Loucy (cell line): ENCODE results near the gene SCNM1.

Experiments used
- H2AFZ ChIP-seq: fragments of 200-600 bp; sonication (generic); 2 replicates; pipeline ENCODE4 v1.6.0; 2016; ENCODE audit warnings: antibody characterized with exemption, mild to moderate bottlenecking, low read length, moderate library complexity
- H3F3A ChIP-seq: fragments of 200-600 bp; 2 replicates; pipeline ENCODE4 v1.6.0; 2016; ENCODE audit warnings: antibody characterized with exemption, low read depth, mild to moderate bottlenecking
- H3K27me3 ChIP-seq: fragments of 200-600 bp; sonication (generic); 2 replicates; pipeline ENCODE4 v1.6.1; 2014; ENCODE audit warnings: low read length, mild to moderate bottlenecking; ENCODE audit not compliant: insufficient read depth, poor library complexity, severe bottlenecking
- H3K36me3 ChIP-seq: fragments of 200-600 bp; sonication (generic); 2 replicates; pipeline ENCODE4 v1.6.1; 2016; ENCODE audit warnings: low read length; ENCODE audit not compliant: insufficient read depth
- H3K4me1 ChIP-seq: fragments of 200-600 bp; sonication (generic); 2 replicates; pipeline ENCODE4 v1.5.1; 2014; ENCODE audit warnings: low read length, mild to moderate bottlenecking; ENCODE audit not compliant: insufficient read depth, poor library complexity, severe bottlenecking
- H3K4me2 ChIP-seq: fragments of 200-600 bp; sonication (generic); 2 replicates; pipeline ENCODE4 v1.6.0; 2014; ENCODE audit warnings: antibody characterized with exemption, low read length, low read depth, mild to moderate bottlenecking; ENCODE audit not compliant: poor library complexity, severe bottlenecking
- H3K4me3 ChIP-seq: fragments of 200-600 bp; sonication (generic); 2 replicates; pipeline ENCODE4 v1.5.1; 2014; ENCODE audit warnings: low read length, mild to moderate bottlenecking, mixed read lengths; ENCODE audit not compliant: poor library complexity, severe bottlenecking
- H3K79me2 ChIP-seq: fragments of 200-600 bp; sonication (generic); 2 replicates; pipeline ENCODE4 v1.6.1; 2014; ENCODE audit warnings: low read length; ENCODE audit not compliant: insufficient read depth
- H3K9ac ChIP-seq: fragments of 200-600 bp; sonication (generic); 2 replicates; pipeline ENCODE4 v1.6.0; 2014; ENCODE audit warnings: mild to moderate bottlenecking, low read depth, low read length, moderate library complexity; ENCODE audit not compliant: poor library complexity, severe bottlenecking
- H3K9me2 ChIP-seq: fragments of 200-600 bp; sonication (generic); replicated peaks from 2 replicates; pipeline ENCODE4 v1.6.1; 2016; ENCODE audit warnings: low read depth, low read length, mixed read lengths
- H3K9me3 ChIP-seq: fragments of 200-600 bp; sonication (generic); 2 replicates; pipeline ENCODE4 v1.6.1; 2014; ENCODE audit warnings: mild to moderate bottlenecking, antibody characterized with exemption, low read length, low read depth; ENCODE audit not compliant: insufficient read depth
- H4K20me1 ChIP-seq: fragments of 200-600 bp; sonication (generic); 2 replicates; pipeline ENCODE4 v1.6.0; 2014; ENCODE audit warnings: antibody characterized with exemption, low read length, mild to moderate bottlenecking; ENCODE audit not compliant: insufficient read depth, poor library complexity, severe bottlenecking
- EZH2phosphoT487 ChIP-seq: fragments of 200-600 bp; IDR thresholded peaks from 2 replicates; pipeline ENCODE4 v1.6.1; 2018; ENCODE audit warnings: antibody characterized with exemption, mild to moderate bottlenecking, moderate library complexity, borderline replicate concordance
- TF ChIP-seq, protein P1 (sequence below): fragments of 200-600 bp; sonication (generic); conservative IDR thresholded peaks from 2 replicates; pipeline ENCODE4 v1.5.1; 2014; ENCODE audit warnings: mild to moderate bottlenecking, antibody characterized with exemption, low read length

Gene SCNM1

DNA sequence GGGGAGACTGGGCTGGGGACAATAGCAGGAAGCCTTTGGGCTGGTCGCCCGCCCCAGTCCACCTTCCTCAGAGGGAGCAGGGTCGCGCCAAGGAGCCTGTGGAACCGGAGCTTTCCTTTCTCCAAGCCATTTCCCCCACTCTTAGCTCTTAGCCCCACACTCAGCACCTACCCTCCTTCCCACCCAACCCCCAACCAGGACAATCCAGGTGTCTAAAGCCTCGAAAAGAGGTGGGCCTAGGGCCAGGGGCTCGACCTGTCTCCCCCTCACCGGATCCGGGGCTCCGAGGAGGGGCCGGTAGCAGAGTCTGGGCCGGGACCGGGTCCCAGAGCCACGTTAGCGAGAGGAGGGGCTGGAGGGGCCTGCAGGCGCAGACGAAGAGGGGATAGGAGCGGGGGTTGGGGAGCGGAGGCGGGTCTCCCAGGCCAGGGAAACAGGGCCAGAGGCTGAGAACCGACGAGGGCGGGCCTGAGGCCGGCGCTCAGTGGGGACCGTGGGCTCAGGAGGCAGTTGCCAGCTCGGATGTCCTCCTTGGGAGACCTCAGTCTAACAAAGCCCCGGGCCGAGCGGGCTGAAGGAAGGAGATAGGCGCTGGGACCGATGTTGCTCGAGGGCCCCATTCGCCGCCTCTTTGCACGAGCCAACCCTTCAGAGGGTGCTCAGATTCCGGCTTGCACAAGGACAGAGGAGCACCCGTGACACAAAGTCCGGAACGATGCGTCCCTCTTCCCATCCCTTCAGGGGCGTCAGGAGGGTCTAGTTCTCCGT is 20.5 kb upstream of the SCNM1 start:
- Histone ChIP-seq H2AFZ (no peak overlapping the region; the same call in 1 of the 2 replicates), H4K20me1 (no peaks in the 10 kb centered on the region), H3K9me3 (no peaks in the 10 kb centered on the region), H3K36me3 (no peaks in the 10 kb centered on the region), H3F3A (no peaks in the 10 kb centered on the region), H3K79me2 (no peaks in the 10 kb centered on the region), H3K9me2 (no peaks in the 10 kb centered on the region), H3K4me3 (peak overlapping the region; percentile 78), H3K9ac (no peak overlapping the region), H3K27me3 (peaks cover 15% of the 10 kb centered on the region), H3K4me2 (peak overlapping the region; percentile 84), H3K4me1 (peaks cover 7% of the 10 kb centered on the region)
- TF ChIP-seq, protein P1, sequence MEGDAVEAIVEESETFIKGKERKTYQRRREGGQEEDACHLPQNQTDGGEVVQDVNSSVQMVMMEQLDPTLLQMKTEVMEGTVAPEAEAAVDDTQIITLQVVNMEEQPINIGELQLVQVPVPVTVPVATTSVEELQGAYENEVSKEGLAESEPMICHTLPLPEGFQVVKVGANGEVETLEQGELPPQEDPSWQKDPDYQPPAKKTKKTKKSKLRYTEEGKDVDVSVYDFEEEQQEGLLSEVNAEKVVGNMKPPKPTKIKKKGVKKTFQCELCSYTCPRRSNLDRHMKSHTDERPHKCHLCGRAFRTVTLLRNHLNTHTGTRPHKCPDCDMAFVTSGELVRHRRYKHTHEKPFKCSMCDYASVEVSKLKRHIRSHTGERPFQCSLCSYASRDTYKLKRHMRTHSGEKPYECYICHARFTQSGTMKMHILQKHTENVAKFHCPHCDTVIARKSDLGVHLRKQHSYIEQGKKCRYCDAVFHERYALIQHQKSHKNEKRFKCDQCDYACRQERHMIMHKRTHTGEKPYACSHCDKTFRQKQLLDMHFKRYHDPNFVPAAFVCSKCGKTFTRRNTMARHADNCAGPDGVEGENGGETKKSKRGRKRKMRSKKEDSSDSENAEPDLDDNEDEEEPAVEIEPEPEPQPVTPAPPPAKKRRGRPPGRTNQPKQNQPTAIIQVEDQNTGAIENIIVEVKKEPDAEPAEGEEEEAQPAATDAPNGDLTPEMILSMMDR, result no peak
- TF ChIP-seq EZH2phosphoT487, result no peak

DNA sequence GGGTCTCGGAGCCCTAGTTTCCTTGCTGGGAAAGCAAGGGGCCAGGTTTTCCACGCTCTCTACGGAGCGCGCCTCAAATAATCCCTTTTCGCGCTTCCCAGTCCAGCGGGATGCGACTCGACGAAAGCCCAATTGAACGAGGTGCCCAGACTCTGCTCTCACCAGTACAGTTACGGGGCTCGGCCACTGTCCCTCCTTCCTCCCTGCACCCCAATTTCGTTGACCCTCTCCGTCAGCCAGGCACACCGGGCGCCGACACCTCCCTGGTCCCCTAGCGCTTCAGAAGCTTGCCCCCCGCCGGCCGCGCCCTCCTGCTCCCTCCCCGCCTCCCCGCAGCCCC is 19.9 kb upstream of the SCNM1 start:
- peak overlapping the region; percentile 78 for H3K4me3 ChIP-seq
- peak overlapping the region; percentile 98 for H2AFZ ChIP-seq
- H3K79me2 ChIP-seq, result no peaks in the 10 kb centered on the region
- peak overlapping the region; percentile 66 for H3K9ac ChIP-seq
- no peaks in the 10 kb centered on the region for H3K9me2 ChIP-seq
- no peaks in the 10 kb centered on the region for H4K20me1 ChIP-seq
- H3K36me3 ChIP-seq, result no peaks in the 10 kb centered on the region
- H3F3A ChIP-seq, result no peaks in the 10 kb centered on the region
- TF ChIP-seq, protein P1, result no peak
- no peak for TF ChIP-seq EZH2phosphoT487
- H3K9me3 ChIP-seq, result no peaks in the 10 kb centered on the region
- H3K4me1 ChIP-seq, result peaks cover 7% of the 10 kb centered on the region
- peak overlapping the region; percentile 84 for H3K4me2 ChIP-seq
- peaks cover 15% of the 10 kb centered on the region for H3K27me3 ChIP-seq

DNA sequence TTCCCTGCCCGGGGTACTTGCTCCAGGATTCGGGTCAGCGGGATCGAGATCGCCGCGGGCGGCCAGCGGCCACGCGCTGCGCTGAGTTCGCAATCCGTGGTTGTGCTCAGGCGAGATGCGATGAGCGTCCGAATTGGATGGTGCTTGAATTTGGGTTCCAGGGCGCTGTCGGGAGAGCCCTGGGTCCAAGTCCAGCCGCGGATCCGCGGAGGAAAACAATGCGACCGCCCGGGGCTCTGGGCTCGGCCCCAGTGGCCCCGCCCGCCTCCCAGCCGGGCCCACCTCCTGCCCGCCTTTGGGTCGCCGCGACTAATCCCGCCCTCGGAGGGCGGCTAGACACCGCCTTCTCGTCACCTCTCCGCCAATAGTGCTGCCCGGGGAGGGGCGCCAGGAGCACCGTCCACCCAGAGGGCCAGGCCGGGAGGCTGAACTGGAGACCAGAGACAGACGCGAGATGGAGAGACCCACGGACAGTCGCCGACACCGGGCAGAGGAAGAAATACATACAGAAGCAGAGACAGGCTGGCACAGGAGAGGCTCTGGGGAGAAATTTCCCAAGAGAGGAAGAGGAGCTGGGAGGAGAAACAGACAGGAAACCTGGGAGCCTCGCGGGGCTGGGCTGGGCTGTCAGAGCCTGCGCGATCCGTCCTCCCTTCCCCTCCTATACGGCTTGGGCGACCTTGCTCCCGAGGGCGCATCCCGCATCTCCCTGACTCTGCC is 19.4 kb upstream of the SCNM1 start, which contains the start of gene SEMA6C:
TSS of gene SEMA6C (minus strand) at position 220 of the 720 bp plus-strand sequence. CDS start 4,010 bp downstream, outside the sequence.
- Histone ChIP-seq H3K4me1 (peaks cover 7% of the 10 kb centered on the region), H4K20me1 (no peaks in the 10 kb centered on the region), H3K4me3 (peak within 1 kb of the TSS; percentile 78), H3K9me3 (no peaks in the 10 kb centered on the region), H3K27me3 (peaks cover 15% of the 10 kb centered on the region), H2AFZ (peak within 1 kb of the TSS; percentile 98), H3K79me2 (no peaks in the 10 kb centered on the region), H3F3A (no peaks in the 10 kb centered on the region), H3K4me2 (peak within 1 kb of the TSS; percentile 84), H3K9me2 (no peaks in the 10 kb centered on the region), H3K9ac (peak within 1 kb of the TSS; percentile 66), H3K36me3 (no peaks in the 10 kb centered on the region)
- TF ChIP-seq, protein P1, result no peak
- no peak for TF ChIP-seq EZH2phosphoT487
